Neural progenitor cell (in vitro differentiated cells): ENCODE measurements around the gene KLF13.

Experiments
- EZH2 ChIP-seq: fragments of 200-600 bp; sonication (generic); IDR thresholded peaks from 2 replicates; pipeline ENCODE4 v1.6.1; 2017; ENCODE audit warnings: antibody characterized with exemption, mild to moderate bottlenecking, moderate library complexity
- TF ChIP-seq, protein P1 (sequence below): fragments of 200-600 bp; sonication (generic); IDR thresholded peaks from 2 replicates; pipeline ENCODE4 v1.5.1; 2017; ENCODE audit warnings: antibody characterized with exemption, mild to moderate bottlenecking

DNA sequence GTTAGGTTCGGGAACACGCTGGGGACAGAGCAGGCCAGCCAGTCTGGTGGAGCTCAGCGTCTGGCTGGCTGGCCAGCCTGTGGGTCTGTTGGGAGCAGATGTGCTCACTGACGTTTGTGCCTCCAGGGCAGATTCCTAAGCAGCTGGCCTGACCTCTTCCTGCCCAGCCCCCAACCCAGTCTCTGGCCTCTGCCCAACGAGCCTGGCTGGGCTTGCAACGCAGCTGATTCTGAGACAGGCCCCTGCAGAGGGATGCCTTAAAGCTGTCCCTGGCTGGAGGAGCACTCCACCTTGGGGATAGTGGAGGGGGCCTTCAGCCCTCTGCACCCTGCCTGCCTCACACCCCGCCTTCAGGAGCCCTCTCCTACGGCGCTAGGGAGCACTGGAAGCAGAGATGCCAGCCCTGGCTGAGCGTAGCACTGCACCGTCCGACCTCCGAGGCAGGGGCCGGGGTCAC lies 46.0 kb downstream of the KLF13 start:
- TF ChIP-seq, protein P1, sequence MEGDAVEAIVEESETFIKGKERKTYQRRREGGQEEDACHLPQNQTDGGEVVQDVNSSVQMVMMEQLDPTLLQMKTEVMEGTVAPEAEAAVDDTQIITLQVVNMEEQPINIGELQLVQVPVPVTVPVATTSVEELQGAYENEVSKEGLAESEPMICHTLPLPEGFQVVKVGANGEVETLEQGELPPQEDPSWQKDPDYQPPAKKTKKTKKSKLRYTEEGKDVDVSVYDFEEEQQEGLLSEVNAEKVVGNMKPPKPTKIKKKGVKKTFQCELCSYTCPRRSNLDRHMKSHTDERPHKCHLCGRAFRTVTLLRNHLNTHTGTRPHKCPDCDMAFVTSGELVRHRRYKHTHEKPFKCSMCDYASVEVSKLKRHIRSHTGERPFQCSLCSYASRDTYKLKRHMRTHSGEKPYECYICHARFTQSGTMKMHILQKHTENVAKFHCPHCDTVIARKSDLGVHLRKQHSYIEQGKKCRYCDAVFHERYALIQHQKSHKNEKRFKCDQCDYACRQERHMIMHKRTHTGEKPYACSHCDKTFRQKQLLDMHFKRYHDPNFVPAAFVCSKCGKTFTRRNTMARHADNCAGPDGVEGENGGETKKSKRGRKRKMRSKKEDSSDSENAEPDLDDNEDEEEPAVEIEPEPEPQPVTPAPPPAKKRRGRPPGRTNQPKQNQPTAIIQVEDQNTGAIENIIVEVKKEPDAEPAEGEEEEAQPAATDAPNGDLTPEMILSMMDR = no peak
- TF ChIP-seq EZH2 = no peak
